Colonic mucosa (tissue), 4 donors: ENCODE measurements around the gene DGKH. TPM values are rescaled to one million over a fixed set of nuclear protein-coding genes. Genes with fewer than 3 reads are reported as not detected.

ENCODE experiments used
- DNase-seq: peaks from one replicate; pipeline ENCODE4 v3.0.0-alpha.2; 2020
- H3K27ac ChIP-seq: fragments of 200-600 bp; one replicate; pipeline ENCODE4 v1.8.0; 2021
- H3K27me3 ChIP-seq: fragments of 200-600 bp; one replicate; pipeline ENCODE4 v1.8.0; 2021
- H3K36me3 ChIP-seq: fragments of 200-600 bp; one replicate; pipeline ENCODE4 v1.8.0; 2021
- H3K4me1 ChIP-seq: fragments of 200-600 bp; one replicate; pipeline ENCODE4 v1.8.0; 2021; ENCODE audit warnings: mild to moderate bottlenecking
- H3K4me3 ChIP-seq: fragments of 200-600 bp; one replicate; pipeline ENCODE4 v1.8.0; 2021
- H3K9ac ChIP-seq, 2 donors: one replicate each; pipeline ENCODE4 v1.7.0; 2013; ENCODE audit warnings: control low read depth in 2 of 2, low read depth in 2 of 2, low read length in 2 of 2
- H3K9me3 ChIP-seq: fragments of 200-600 bp; one replicate; pipeline ENCODE4 v1.8.0; 2021
- intact Hi-C: fragments of 100-400 bp; cut with DNase I; formaldehyde crosslinking; loops from one replicate; pipeline ENCODE4 v1.14.1; 2022
- total RNA-seq, 2 donors: library from RNA; stranded (reverse); fragmentation: NEBNext Ultra II Directional in 1 of 2; extraction: Animal tissue kit (Norgen Biotek cat#: 25700) in 1 of 2; gene quantifications; one replicate each; pipeline ENCODE4 v1.2.1, GENCODE V29; 2021
- TF ChIP-seq, protein P1 (sequence below): fragments of 200-600 bp; IDR thresholded peaks from one replicate; pipeline ENCODE4 v1.8.0; 2022; ENCODE audit warnings: antibody characterized with exemption, mild to moderate bottlenecking
- donor health status: healthy.
- donor health status: DM: no; HTN: no; CAD: no.
- donor health status: DM: no; HTN: no; CAD: no.

The DGKH gene
- total RNA-seq, 2 donors from 2014 or later = 15.5 to 17.9 TPM

DNA sequence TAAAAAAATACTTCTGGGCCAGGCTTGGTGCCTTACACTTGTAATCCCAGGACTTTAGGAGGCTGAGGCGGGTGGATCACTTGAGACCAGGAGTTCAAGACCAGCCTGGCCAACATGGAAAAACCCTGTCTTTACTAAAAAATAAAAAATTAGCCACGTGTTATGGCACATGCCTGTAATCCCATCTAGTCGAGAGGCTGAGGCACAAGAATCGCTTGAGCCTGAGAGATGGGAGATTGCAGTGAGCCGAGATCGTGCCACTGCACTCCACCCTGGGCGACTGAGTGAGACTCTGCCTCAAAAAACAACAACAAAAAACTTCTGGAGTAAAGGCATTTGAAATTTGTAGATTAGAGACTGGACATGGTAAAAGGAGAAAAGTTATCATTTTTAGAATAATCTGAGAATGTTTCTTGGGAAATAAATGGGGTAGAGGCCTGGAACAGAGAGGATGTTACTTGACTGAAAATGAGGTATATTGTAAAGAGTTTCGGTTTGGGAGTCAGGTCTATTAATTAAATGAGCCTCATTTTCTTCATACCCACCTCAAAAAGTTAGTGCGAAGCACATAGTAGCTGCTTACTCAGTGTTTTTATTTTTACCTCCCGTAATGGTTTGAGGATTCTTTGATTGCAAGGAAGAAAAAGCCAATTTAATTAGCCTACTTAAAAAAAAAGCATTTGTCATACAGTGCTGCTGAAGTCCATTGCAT lies 226.1 kb downstream of the DGKH start:
- Histone ChIP-seq H3K27me3 (no peaks in the 10 kb centered on the region), H3K9ac (no peak overlapping the region), H3K36me3 (no peaks in the 10 kb centered on the region), H3K4me1 (peaks cover 3% of the 10 kb centered on the region), H3K27ac (no peak overlapping the region), H3K9me3 (no peaks in the 10 kb centered on the region), H3K4me3 (no peak overlapping the region)
- no peak for DNase-seq
- intact Hi-C loops = no loop called here
- TF ChIP-seq, protein P1, sequence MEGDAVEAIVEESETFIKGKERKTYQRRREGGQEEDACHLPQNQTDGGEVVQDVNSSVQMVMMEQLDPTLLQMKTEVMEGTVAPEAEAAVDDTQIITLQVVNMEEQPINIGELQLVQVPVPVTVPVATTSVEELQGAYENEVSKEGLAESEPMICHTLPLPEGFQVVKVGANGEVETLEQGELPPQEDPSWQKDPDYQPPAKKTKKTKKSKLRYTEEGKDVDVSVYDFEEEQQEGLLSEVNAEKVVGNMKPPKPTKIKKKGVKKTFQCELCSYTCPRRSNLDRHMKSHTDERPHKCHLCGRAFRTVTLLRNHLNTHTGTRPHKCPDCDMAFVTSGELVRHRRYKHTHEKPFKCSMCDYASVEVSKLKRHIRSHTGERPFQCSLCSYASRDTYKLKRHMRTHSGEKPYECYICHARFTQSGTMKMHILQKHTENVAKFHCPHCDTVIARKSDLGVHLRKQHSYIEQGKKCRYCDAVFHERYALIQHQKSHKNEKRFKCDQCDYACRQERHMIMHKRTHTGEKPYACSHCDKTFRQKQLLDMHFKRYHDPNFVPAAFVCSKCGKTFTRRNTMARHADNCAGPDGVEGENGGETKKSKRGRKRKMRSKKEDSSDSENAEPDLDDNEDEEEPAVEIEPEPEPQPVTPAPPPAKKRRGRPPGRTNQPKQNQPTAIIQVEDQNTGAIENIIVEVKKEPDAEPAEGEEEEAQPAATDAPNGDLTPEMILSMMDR = no peak

DNA sequence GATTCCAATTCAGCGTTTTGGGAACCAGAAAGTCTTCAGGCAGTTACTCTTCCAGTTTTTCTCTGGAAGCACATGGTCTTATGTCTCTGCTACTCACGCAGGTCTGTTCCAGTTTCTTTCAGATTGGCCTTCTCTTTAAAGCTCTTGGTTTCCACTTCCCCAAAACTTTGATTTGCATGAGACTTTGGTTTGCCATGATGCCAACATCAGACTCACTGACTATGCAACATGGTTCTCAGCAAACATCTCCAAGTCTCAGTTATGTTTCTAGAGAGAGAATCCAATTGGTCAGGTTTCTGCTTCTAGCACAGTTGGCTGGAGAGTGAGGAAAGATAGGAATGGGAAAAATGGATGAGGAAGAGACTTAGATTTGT lies 226.6 kb downstream of the DGKH start:
- Histone ChIP-seq H3K9ac (no peak overlapping the region), H3K27me3 (no peaks in the 10 kb centered on the region), H3K9me3 (no peaks in the 10 kb centered on the region), H3K36me3 (no peaks in the 10 kb centered on the region), H3K4me1 (peaks cover 3% of the 10 kb centered on the region), H3K27ac (no peak overlapping the region), H3K4me3 (no peak overlapping the region)
- TF ChIP-seq, protein P1 = no peak
- no peak for DNase-seq
- intact Hi-C loops = no loop called here

DNA sequence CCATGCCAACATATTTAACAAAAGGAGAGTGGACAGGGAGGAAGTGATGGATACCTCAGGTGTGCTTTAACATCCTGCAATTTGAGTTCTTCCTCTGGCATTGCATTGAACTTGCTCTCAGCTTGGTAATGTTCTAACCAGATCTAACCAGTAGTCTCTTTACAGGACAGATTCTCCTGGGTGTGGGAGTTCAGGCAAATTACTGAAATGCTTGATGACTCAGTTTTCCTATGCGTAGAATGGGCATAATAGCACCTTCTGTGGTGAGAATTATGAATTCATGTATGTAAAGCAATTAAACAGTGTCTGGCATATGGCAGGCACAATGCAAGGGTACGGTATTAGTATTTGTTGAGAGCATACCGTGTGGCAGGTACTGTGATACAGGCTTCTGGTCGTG lies 227.1 kb downstream of the DGKH start:
- Histone ChIP-seq H3K4me1 (peaks cover 3% of the 10 kb centered on the region), H3K36me3 (no peaks in the 10 kb centered on the region), H3K4me3 (no peak overlapping the region), H3K27ac (no peak overlapping the region), H3K9ac (no peak overlapping the region), H3K27me3 (no peaks in the 10 kb centered on the region), H3K9me3 (no peaks in the 10 kb centered on the region)
- DNase-seq = no peak
- intact Hi-C loops = no loop called here
- TF ChIP-seq, protein P1 = no peak

DNA sequence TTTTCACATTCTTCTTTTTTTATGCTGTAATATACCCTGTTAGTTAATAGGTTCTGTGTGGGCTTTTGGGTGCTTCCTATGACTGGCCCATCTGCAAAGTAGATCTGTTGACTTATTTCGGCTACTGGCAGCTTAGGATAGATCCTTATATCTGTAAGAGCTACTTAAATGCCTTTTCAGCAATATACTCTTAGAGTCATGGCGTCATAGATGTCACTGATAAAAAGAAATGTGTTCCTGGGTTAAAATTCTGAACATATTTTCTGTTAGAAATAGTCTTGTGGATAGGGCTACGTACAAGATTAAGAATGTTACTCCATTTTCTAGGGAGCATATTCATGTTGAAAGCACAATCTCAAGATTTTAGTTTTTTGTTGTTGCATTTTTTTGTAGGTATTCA lies 228.2 kb downstream of the DGKH start:
- TF ChIP-seq, protein P1 = no peak
- intact Hi-C loops = no loop called here
- Histone ChIP-seq H3K36me3 (no peaks in the 10 kb centered on the region), H3K9ac (no peak overlapping the region), H3K4me1 (peaks cover 3% of the 10 kb centered on the region), H3K4me3 (no peak overlapping the region), H3K27ac (no peak overlapping the region), H3K9me3 (no peaks in the 10 kb centered on the region), H3K27me3 (no peaks in the 10 kb centered on the region)
- no peak for DNase-seq

DNA sequence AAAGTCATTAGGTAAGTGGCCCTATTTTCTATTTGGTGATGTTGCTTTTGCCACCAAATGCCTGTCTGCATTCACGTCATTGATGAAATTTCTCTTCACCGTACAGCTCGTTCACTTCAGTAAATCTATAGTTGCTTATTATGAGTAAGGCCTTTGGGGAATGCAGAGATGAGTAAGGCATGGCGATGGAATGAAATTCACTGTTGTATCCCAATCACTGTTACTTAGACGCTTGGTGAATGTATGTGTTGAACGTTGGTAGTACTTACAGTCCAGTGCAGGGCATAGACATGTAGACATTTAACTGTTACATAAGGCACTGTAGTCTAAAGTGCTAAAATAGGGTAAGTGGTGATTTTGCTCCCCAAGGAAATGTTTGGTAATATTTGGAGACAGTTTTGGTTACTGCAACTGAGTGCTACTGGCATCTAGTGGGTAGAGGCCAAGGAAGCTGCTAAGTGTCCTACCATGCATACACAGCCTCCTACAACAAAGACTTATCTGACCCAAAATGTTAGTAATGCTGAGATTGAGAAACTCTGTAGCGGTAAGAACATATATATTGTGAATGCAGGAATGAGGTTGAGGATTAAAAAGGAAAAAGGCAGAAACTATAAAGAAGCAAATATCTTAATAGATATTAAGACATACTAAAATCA lies 229.3 kb downstream of the DGKH start:
- DNase-seq = no peak
- TF ChIP-seq, protein P1 = no peak
- Histone ChIP-seq H3K27me3 (no peaks in the 10 kb centered on the region), H3K27ac (no peak overlapping the region), H3K4me3 (no peak overlapping the region), H3K9ac (no peak overlapping the region), H3K9me3 (no peaks in the 10 kb centered on the region), H3K4me1 (peaks cover 2% of the 10 kb centered on the region), H3K36me3 (no peaks in the 10 kb centered on the region)
- intact Hi-C loops = no loop called here
